Measurements from ENCODE around the gene GRIA2.

The GRIA2 gene

GRCh38 chr4:157287445-157287844 is 66.9 kb downstream of the GRIA2 start:
- Histone ChIP-seq H3K27ac (ENCODE audit: extremely low read depth, low read depth, low read length) (no peak overlapping the region), H3K4me1 (ENCODE audit: control insufficient read depth, insufficient read depth, low read length) (no peaks in the 10 kb centered on the region), H3K4me3 (ENCODE audit: low read depth, low read length) (no peak overlapping the region), H3K9me3 (ENCODE audit: control insufficient read depth, insufficient read depth, low read depth, low read length) (no peaks in the 10 kb centered on the region), H3K36me3 (ENCODE audit: control insufficient read depth in 2 of 2, insufficient read depth in 1 of 2, low read length in 2 of 2) (no peaks in the 10 kb centered on the region)
- no peak for TF ChIP-seq ZFP41 (tag by site-specific recombination; IDR thresholded peaks at IDR 0.05; ENCODE audit: borderline replicate concordance)
- TF ChIP-seq ZNF148 (tag by site-specific recombination; IDR thresholded peaks at IDR 0.05; ENCODE audit: borderline replicate concordance), result no peak
- no peak for TF ChIP-seq ZNF19 (tag by site-specific recombination; IDR thresholded peaks at IDR 0.05; ENCODE audit: low read depth)
- no peak for TF ChIP-seq KLF17 (tag by site-specific recombination; IDR thresholded peaks at IDR 0.05)
- TF ChIP-seq ZNF239 (tag by site-specific recombination; IDR thresholded peaks at IDR 0.05), result no peak
- TF ChIP-seq ZNF626 (tag by site-specific recombination; IDR thresholded peaks at IDR 0.05), result no peak
- no peak for TF ChIP-seq KLF16 (tag by site-specific recombination; IDR thresholded peaks at IDR 0.05)
- TF ChIP-seq ZFP69B (tag by site-specific recombination; IDR thresholded peaks at IDR 0.05), result no peak
- no peak for TF ChIP-seq ZNF513 (tag by site-specific recombination; IDR thresholded peaks at IDR 0.05)
- no peak for TF ChIP-seq HOXD13 (CRISPR knock-in tag; IDR thresholded peaks at IDR 0.05; ENCODE audit: borderline replicate concordance)
- no peak for TF ChIP-seq ZNF174 (tag by site-specific recombination; IDR thresholded peaks at IDR 0.05)
- no peak for TF ChIP-seq GLI4 (tag by site-specific recombination; IDR thresholded peaks at IDR 0.05)
- ChIA-PET CTCF (no interaction called here), POLR2A (no interaction called here)

- CTCF ChIA-PET, result interaction anchor here (0.6 to 0.9 kb wide), 3 partner anchors 17 to 212 kb away, joined by 3 read pairs; no protein-coding TSS in a partner anchor
- no peaks in the 10 kb centered on the region for H3K9me3 ChIP-seq (ENCODE audit: control insufficient read depth, insufficient read depth, low read depth, low read length)
- H3K4me3 ChIP-seq (ENCODE audit: low read depth, low read length), result no peak overlapping the region
- H3K27ac ChIP-seq (ENCODE audit: extremely low read depth, low read depth, low read length), result no peak overlapping the region
- POLR2A ChIA-PET, result no interaction called here
- no peaks in the 10 kb centered on the region for H3K36me3 ChIP-seq (ENCODE audit: control insufficient read depth in 2 of 2, insufficient read depth in 1 of 2, low read length in 2 of 2)
- no peak for TF ChIP-seq ZNF548 (tag by site-specific recombination; IDR thresholded peaks at IDR 0.05)
- no peak for TF ChIP-seq ZNF768 (tag by site-specific recombination; IDR thresholded peaks at IDR 0.05)
- TF ChIP-seq ZNF701 (tag by site-specific recombination; IDR thresholded peaks at IDR 0.05), result no peak
- no peak for TF ChIP-seq ZNF514 (tag by site-specific recombination; IDR thresholded peaks at IDR 0.05)
- no peak for TF ChIP-seq BCL11B (tag by site-specific recombination; IDR thresholded peaks at IDR 0.05; ENCODE audit: low read depth)
- TF ChIP-seq SP2 (tag by site-specific recombination; IDR thresholded peaks at IDR 0.05), result no peak
- TF ChIP-seq AEBP2 (tag by site-specific recombination; IDR thresholded peaks at IDR 0.05; ENCODE audit: borderline replicate concordance), result no peak
- no peaks in the 10 kb centered on the region for H3K4me1 ChIP-seq (ENCODE audit: control insufficient read depth, insufficient read depth, low read length)
These were observed 70.1 kb downstream of the GRIA2 start for GRCh38 chr4:157290622-157291021.

Data from HEK293 (cell line).